Lower lobe of right lung (tissue), 2 donors: ENCODE results near the gene PI4KA. TPM values are rescaled to one million over a fixed set of nuclear protein-coding genes. Genes with fewer than 3 reads are reported as not detected.
"Not testable (repeated sequence)": the region's sequence is repeated elsewhere in the genome, so short reads cannot be mapped to it uniquely, and the experiment has no call there.

Experiments used
- ATAC-seq, 2 donors: fragments of 200-7000 bp; cut with Tn5 transposase; one replicate each; pipeline ENCODE4 v1.9.1; 2020 to 2022; ENCODE audit warnings: mild to moderate bottlenecking in 2 of 2, moderate library complexity in 2 of 2
- DNase-seq: peaks from one replicate; pipeline ENCODE4 v3.0.0-alpha.2; 2020
- H3K27ac ChIP-seq: fragments of 200-600 bp; one replicate; pipeline ENCODE4 v1.8.0; 2022
- H3K27me3 ChIP-seq: fragments of 200-600 bp; one replicate; pipeline ENCODE4 v1.8.0; 2022; ENCODE audit warnings: low read depth
- H3K36me3 ChIP-seq: fragments of 200-600 bp; one replicate; pipeline ENCODE4 v1.8.0; 2022; ENCODE audit warnings: mild to moderate bottlenecking
- H3K4me1 ChIP-seq: fragments of 200-600 bp; one replicate; pipeline ENCODE4 v1.8.0; 2022
- H3K4me3 ChIP-seq: fragments of 200-600 bp; one replicate; pipeline ENCODE4 v1.8.0; 2022; ENCODE audit warnings: mild to moderate bottlenecking
- H3K9me3 ChIP-seq: fragments of 200-600 bp; one replicate; pipeline ENCODE4 v1.8.0; 2022
- CTCF ChIP-seq: fragments of 200-600 bp; IDR thresholded peaks from one replicate; pipeline ENCODE4 v1.8.0; 2022; ENCODE audit warnings: antibody characterized with exemption, mild to moderate bottlenecking
- intact Hi-C: fragments of 100-400 bp; cut with DNase I; formaldehyde crosslinking; loops from one replicate; pipeline ENCODE4 v1.11.0; 2022
- total RNA-seq: library from RNA; stranded (reverse); fragmentation: NEBNext Ultra II Directional; extraction: Animal tissue kit (Norgen Biotek cat#: 25700); gene quantifications from one replicate; pipeline ENCODE4 v1.2.1, GENCODE V29; 2021
- donor health status: DM: no; HTN: yes; CAD: no; lungs with severe emphysema.

PI4KA gene
- total RNA-seq, 1 donor from 2014 or later, result 109 TPM

GRCh38 chr22:20685764-20686163 lies 172.8 kb downstream of the PI4KA start:
- H3K36me3 ChIP-seq, H3K27me3 ChIP-seq, H3K27ac ChIP-seq, H3K4me3 ChIP-seq, H3K9me3 ChIP-seq, DNase-seq, ATAC-seq, intact Hi-C loops, H3K4me1 ChIP-seq: not testable (repeated sequence)

DNA sequence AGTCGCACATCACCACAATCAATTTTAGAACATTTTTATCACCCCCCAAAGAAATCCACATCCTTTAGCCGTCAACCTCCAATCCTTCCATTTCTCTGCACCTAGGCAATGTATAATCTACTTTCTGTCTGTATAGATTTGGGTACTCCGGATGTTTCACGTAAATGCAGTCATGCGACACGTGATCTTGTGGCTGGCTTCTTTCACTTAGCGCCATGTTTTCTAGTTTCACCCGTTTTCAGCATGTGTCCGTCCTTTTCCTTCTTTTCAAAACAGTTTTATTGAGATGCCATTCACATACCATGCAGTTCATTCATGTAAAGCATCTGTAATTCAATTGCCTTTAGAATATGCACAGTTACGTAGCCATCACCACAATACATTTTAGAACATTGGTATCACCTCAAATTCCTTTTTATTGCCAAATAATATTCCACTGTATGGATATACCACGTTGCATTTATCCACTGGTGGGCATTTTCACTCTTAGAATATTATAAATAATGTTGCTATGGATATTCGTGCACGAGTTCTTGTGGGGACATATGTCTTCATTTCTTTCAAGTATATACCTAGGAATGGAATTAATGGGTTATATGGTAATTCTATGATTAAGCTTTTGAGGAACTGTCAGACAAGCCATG lies 179.7 kb downstream of the PI4KA start:
- ATAC-seq, H3K27ac ChIP-seq, H3K9me3 ChIP-seq, H3K36me3 ChIP-seq, H3K4me3 ChIP-seq, H3K27me3 ChIP-seq, DNase-seq, intact Hi-C loops, H3K4me1 ChIP-seq: not testable (repeated sequence)

DNA sequence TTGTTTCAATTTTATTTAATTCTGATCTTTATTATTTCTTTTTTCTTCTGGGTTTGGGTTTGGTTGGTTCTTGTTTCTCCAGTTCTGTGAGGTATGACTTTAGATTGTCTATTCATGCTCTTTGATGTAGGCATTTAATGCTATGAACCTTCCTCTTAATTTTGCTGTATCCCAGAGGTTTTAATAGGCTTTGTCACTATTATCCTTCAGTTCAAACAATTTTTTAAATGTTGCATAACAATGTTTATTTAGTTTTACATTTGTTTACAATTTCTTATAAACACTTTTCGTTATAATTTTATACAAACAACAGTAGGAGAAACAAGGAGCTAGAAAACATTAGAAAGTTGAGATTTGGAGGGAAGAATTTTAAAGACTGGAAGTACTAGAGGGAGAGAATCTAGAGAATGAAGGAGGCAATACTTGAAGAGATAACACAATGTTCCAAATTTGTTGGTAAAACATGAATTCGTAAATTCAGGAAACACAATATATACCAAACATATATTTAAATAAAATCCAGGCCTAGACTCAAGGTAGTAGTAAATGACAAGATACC lies 180.8 kb downstream of the PI4KA start:
- Histone ChIP-seq H3K27me3 (no peaks in the 10 kb centered on the region), H3K36me3 (no peaks in the 10 kb centered on the region), H3K27ac (no peak overlapping the region), H3K9me3 (no peaks in the 10 kb centered on the region), H3K4me3 (no peak overlapping the region), H3K4me1 (no peaks in the 10 kb centered on the region)
- ATAC-seq, result no peak
- intact Hi-C loops, result no loop called here
- no peak for TF ChIP-seq CTCF
- no peak for DNase-seq

DNA sequence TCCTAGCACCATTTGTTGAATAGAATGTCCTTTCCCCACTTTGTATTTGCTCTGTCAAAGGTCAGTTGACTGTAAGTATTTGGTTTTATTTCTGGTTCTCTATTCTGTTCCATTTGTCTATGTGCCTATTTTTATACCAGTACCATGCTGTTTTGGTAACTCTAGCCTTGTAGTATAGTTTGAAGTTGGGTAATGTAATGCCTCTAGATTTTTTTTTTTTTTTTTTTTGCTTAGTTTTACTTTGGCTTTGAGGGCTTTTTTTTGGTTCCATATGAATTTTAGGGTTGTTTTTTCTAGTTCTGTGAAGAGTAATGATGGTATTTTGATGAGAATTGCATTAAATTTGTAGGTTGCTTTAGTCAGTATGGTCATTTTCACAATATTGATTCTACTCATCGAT lies 183.0 kb downstream of the PI4KA start:
- H3K27ac ChIP-seq, H3K36me3 ChIP-seq, H3K4me3 ChIP-seq, H3K27me3 ChIP-seq, H3K9me3 ChIP-seq, DNase-seq, H3K4me1 ChIP-seq, ATAC-seq, intact Hi-C loops: not testable (repeated sequence)

GRCh38 chr22:20674998-20675397 lies 183.6 kb downstream of the PI4KA start:
- no peaks in the 10 kb centered on the region for H3K9me3 ChIP-seq
- TF ChIP-seq CTCF, result no peak
- no peak overlapping the region for H3K27ac ChIP-seq
- H3K36me3 ChIP-seq, result no peaks in the 10 kb centered on the region
- peaks cover 7% of the 10 kb centered on the region for H3K27me3 ChIP-seq
- H3K4me3 ChIP-seq, result no peak overlapping the region
- no peak for DNase-seq
- intact Hi-C loops, result no loop called here
- ATAC-seq, result no peak
- no peaks in the 10 kb centered on the region for H3K4me1 ChIP-seq

- intact Hi-C loops, result no loop called here
- Histone ChIP-seq H3K4me3 (no peak overlapping the region), H3K4me1 (no peaks in the 10 kb centered on the region), H3K36me3 (no peaks in the 10 kb centered on the region), H3K27ac (no peak overlapping the region), H3K9me3 (no peaks in the 10 kb centered on the region), H3K27me3 (peaks cover 7% of the 10 kb centered on the region)
- DNase-seq (no peak), ATAC-seq (no peak)
- TF ChIP-seq CTCF, result no peak
Measured at GRCh38 chr22:20673295-20674195, 185.1 kb downstream of the PI4KA start.

GRCh38 chr22:20672732-20673131 lies 185.9 kb downstream of the PI4KA start:
- TF ChIP-seq CTCF, result no peak
- H3K27me3 ChIP-seq, result peaks cover 7% of the 10 kb centered on the region
- no peaks in the 10 kb centered on the region for H3K9me3 ChIP-seq
- H3K27ac ChIP-seq, result no peak overlapping the region
- no peaks in the 10 kb centered on the region for H3K36me3 ChIP-seq
- no peak overlapping the region for H3K4me3 ChIP-seq
- no peaks in the 10 kb centered on the region for H3K4me1 ChIP-seq
- intact Hi-C loops, result no loop called here
- ATAC-seq (no peak), DNase-seq (no peak)
